Heart left ventricle (tissue), 13 donors: ENCODE results near the gene CDH13.

ENCODE experiments used
- CTCF ChIP-seq, 12 donors: fragments of 200-600 bp; sonication (generic) in 4 of 12; IDR thresholded peaks; one replicate each; pipeline versions ENCODE4 v1.5.0 to v1.8.0; 2018 to 2022; ENCODE audit warnings: antibody characterized with exemption in 12 of 12, mild to moderate bottlenecking in 5 of 12
- POLR2A ChIP-seq, 2 donors: fragments of 450-650 bp; IDR thresholded peaks; one replicate each; pipeline ENCODE4 v1.6.1; 2017; ENCODE audit warnings: antibody characterized with exemption in 2 of 2, mild to moderate bottlenecking in 2 of 2, moderate library complexity in 2 of 2
- donor health status: ischemic (EF 13 %, LVEDD 7.1; RV severe dilation, severe dysfunction).
- donor health status: DM: no; HTN: yes; CAD: no.
- donor health status: DM: no; HTN: no; CAD: no.
- donor health status: ischemic (EF 25% LVEDD 6.9; RV normal size, moderate dysfunction).
- donor health status: ischemic (EF 25% LVEDD 5.7; RV mildly dilated, moderate dysfunction).
- donor health status: ischemic (EF 35%, LVEDD 5.7; RV mildly dilated, moderate dysfunction).
- donor health status: nonischemic (EF 11% LVEDD 7.7; RV severe dilation, severe dysfunction).
- donor health status: DM: yes; HTN: yes; CAD: no.
- donor health status: PGD.
- donor health status: ischemic (EF 29% LVEDD 5.4; RV normal size, mild dysfunction).
- donor health status: nonischemic (EF 23%, LVEDD 6.1; RV moderate dilation, normal function).

- TF ChIP-seq CTCF (IDR thresholded peaks at IDR 0.05) (no peak), POLR2A (IDR thresholded peaks at IDR 0.05) (no peak)
Measured at GRCh38 chr16:83390759-83391158, 764.0 kb downstream of the CDH13 start.
